Sigmoid colon (tissue), 7 donors: Measurements from ENCODE around the gene NPBWR2. TPM values are rescaled to one million over a fixed set of nuclear protein-coding genes. Genes with fewer than 3 reads are reported as not detected.

Experiments used
- DNase-seq: peaks from one replicate; pipeline ENCODE4 v3.0.0-alpha.2; 2019
- H3K27ac ChIP-seq, 4 donors: fragments of 200-600 bp; sonication (generic); one replicate each; pipeline ENCODE4 v1.5.1; 2016 to 2019; ENCODE audit warnings: mild to moderate bottlenecking in 1 of 4
- H3K27me3 ChIP-seq, 3 donors: fragments of 200-600 bp; sonication (generic); one replicate each; pipeline ENCODE4 v1.5.1; 2019; ENCODE audit warnings: mild to moderate bottlenecking in 1 of 3
- H3K36me3 ChIP-seq, 4 donors: fragments of 200-600 bp; sonication (generic); one replicate each; pipeline ENCODE4 v1.5.1; 2016 to 2019
- H3K4me1 ChIP-seq, 4 donors: fragments of 200-600 bp; sonication (generic); one replicate each; pipeline ENCODE4 v1.5.1; 2017 to 2019
- H3K4me3 ChIP-seq, 4 donors: fragments of 200-600 bp; sonication (generic); one replicate each; pipeline ENCODE4 v1.5.1; 2017 to 2019; ENCODE audit warnings: mild to moderate bottlenecking in 2 of 4, moderate library complexity in 1 of 4
- H3K9me3 ChIP-seq, 4 donors: fragments of 200-600 bp in 3 of 4; sonication (generic) in 3 of 4; one replicate each; pipeline versions ENCODE4 v1.5.1 to v1.6.1; 2013 to 2019
- CTCF ChIP-seq, 4 experiments: fragments of 450-650 bp in 3 of 4; fragments of 200-600 bp in 1 of 4; IDR thresholded peaks; one replicate each; pipeline ENCODE4 v1.5.1; 2016 to 2019; ENCODE audit warnings: antibody characterized with exemption in 4 of 4, mild to moderate bottlenecking in 3 of 4, moderate library complexity in 2 of 4
- EP300 ChIP-seq, 4 donors: sonication (generic); formaldehyde crosslinking; IDR thresholded peaks; one replicate each; pipeline ENCODE4 v1.6.1; 2017; ENCODE audit warnings: antibody characterized with exemption in 4 of 4
- POLR2A ChIP-seq, 2 donors: fragments of 450-650 bp; IDR thresholded peaks; one replicate each; pipeline ENCODE4 v1.6.1; 2016; ENCODE audit warnings: antibody characterized with exemption in 2 of 2, mild to moderate bottlenecking in 2 of 2, moderate library complexity in 2 of 2
- POLR2AphosphoS5 ChIP-seq, 4 donors: sonication (generic); formaldehyde crosslinking; IDR thresholded peaks; one replicate each; pipeline ENCODE4 v1.6.1; 2017; ENCODE audit warnings: antibody characterized with exemption in 4 of 4
- WGBS, 2 donors: extraction: QIAGEN DNeasy Blood & Tissue Kit; methylation state at CpG; one replicate each; pipeline ENCODE4 v1.1.7; 2013; 5-methylcytosine and 5-hydroxymethylcytosine counted together
- intact Hi-C: fragments of 100-400 bp; cut with DNase I; formaldehyde crosslinking; loops from one replicate; pipeline ENCODE4 v1.15.1; 2023
- polyA plus RNA-seq, 3 donors: library from polyadenylated mRNA; stranded (reverse); fragments of 200-250 nt; gene quantifications; one replicate each; pipeline ENCODE4 v1.2.3, GENCODE V29; 2013
- small RNA-seq, 3 donors: library from RNA; depleted of rRNA; stranded (forward); fragments of <200 nt; gene quantifications; one replicate each; pipeline ENCODE3, GENCODE V24; 2016
- total RNA-seq, 4 donors: library from RNA; depleted of rRNA; stranded (reverse); fragments of >200 nt; gene quantifications; one replicate each; pipeline ENCODE4 v1.1.0, GENCODE V29; 2016
- donor health status: healthy with polysubstance abuse.
- donor health status: Bipolar disorder and iron deficiency.
- donor health status: healthy.

NPBWR2 gene
- total and polyA plus RNA-seq, 7 donors: not detected

- Histone ChIP-seq H3K27ac (peak overlapping the region; percentile 10 to 71 (median 52)), H3K4me3 (no peak overlapping the region), H3K9me3 (no peaks in the 10 kb centered on the region), H3K4me1 (peaks cover 0 to 7% (median 0%) of the 10 kb centered on the region in 4 donors), H3K36me3 (no peaks in the 10 kb centered on the region), H3K27me3 (peaks cover 7 to 53% (median 45%) of the 10 kb centered on the region in 3 donors)
- WGBS, 2 donors: 45 to 55% methylated on average over 22 of the region's 22 CpGs
- intact Hi-C loops: no loop called here
- TF ChIP-seq POLR2AphosphoS5 (IDR thresholded peaks at IDR 0.05) (no peak), CTCF (IDR thresholded peaks at IDR 0.05) (no peak), POLR2A (IDR thresholded peaks at IDR 0.05) (no peak), EP300 (IDR thresholded peaks at IDR 0.05) (no peak)
- no peak for DNase-seq
These were observed 51.3 kb downstream of the NPBWR2 start for GRCh38 chr20:64055893-64056638.

- Histone ChIP-seq H3K36me3 (no peaks in the 10 kb centered on the region), H3K4me1 (peaks cover 0 to 7% (median 0%) of the 10 kb centered on the region in 4 donors), H3K4me3 (no peak overlapping the region), H3K9me3 (no peaks in the 10 kb centered on the region), H3K27ac (peak overlapping the region in 3 of 4 donors; percentile 37 to 71 (median 57)), H3K27me3 (peaks cover 9 to 60% (median 52%) of the 10 kb centered on the region in 3 donors)
- DNase-seq: no peak
- intact Hi-C loops: no loop called here
- TF ChIP-seq CTCF (IDR thresholded peaks at IDR 0.05) (no peak), POLR2AphosphoS5 (IDR thresholded peaks at IDR 0.05) (no peak), POLR2A (IDR thresholded peaks at IDR 0.05) (no peak), EP300 (IDR thresholded peaks at IDR 0.05) (no peak)
- WGBS, 2 donors: 76 to 77% methylated on average over 9 of the region's 9 CpGs
These were observed 51.9 kb downstream of the NPBWR2 start for GRCh38 chr20:64055396-64055892.

GRCh38 chr20:64053841-64054661 lies 53.3 kb downstream of the NPBWR2 start:
- intact Hi-C loops: no loop called here
- no peaks in the 10 kb centered on the region for H3K36me3 ChIP-seq
- peak in 1 of 4 donors; percentile 4 for TF ChIP-seq POLR2AphosphoS5 (IDR thresholded peaks at IDR 0.05)
- no peak for TF ChIP-seq POLR2A (IDR thresholded peaks at IDR 0.05)
- peak overlapping the region; percentile 31 to 71 (median 34) for H3K27ac ChIP-seq
- DNase-seq: no peak
- peaks cover 19 to 71% (median 62%) of the 10 kb centered on the region in 3 donors for H3K27me3 ChIP-seq
- no peaks in the 10 kb centered on the region for H3K9me3 ChIP-seq
- H3K4me1 ChIP-seq: peaks cover 0 to 14% (median 8%) of the 10 kb centered on the region in 4 donors
- no peak overlapping the region for H3K4me3 ChIP-seq
- 36 to 41% methylated on average over 17 of the region's 17 CpGs for WGBS, 2 donors

Small RNA genes within 50 kb of the gene (small RNA-seq; reads per million reads assigned to genes)
- gene AL355803.1: 0 reads per million in 3 donors
- 0 reads per million in 3 donors for gene MIR6813

Other genes starting within 250 kb of the NPBWR2 start
- not detected for gene ABHD16B, start 246.1 kb downstream of the NPBWR2 start, total RNA-seq
- under 1 TPM in 1 of 3 donors, not detected in 2; 0.44 TPM for gene ABHD16B, start 246.1 kb downstream of the NPBWR2 start, polyA plus RNA-seq
- gene TPD52L2, start 242.3 kb downstream of the NPBWR2 start, total RNA-seq: 100 to 1,000 TPM in 3 of 4 donors, 10 to 100 TPM in 1; 84.7 to 109 (median 104) TPM
- 10 to 100 TPM; 71.7 to 84.2 (median 74.5) TPM for gene TPD52L2, start 242.3 kb downstream of the NPBWR2 start, polyA plus RNA-seq
- 10 to 100 TPM; 25.0 to 36.4 (median 31.2) TPM for gene DNAJC5, start 212.4 kb downstream of the NPBWR2 start, total RNA-seq
- gene DNAJC5, start 212.4 kb downstream of the NPBWR2 start, polyA plus RNA-seq: 10 to 100 TPM; 21.6 to 62.8 (median 41.6) TPM
- gene UCKL1, start 151.1 kb downstream of the NPBWR2 start, total RNA-seq: 10 to 100 TPM; 21.1 to 36.3 (median 24.9) TPM
- gene UCKL1, start 151.1 kb downstream of the NPBWR2 start, polyA plus RNA-seq: 10 to 100 TPM; 22.8 to 45.6 (median 26.1) TPM
- gene ZNF512B, start 137.6 kb downstream of the NPBWR2 start, total RNA-seq: 10 to 100 TPM in 2 of 4 donors, 1 to 10 TPM in 2; 5.1 to 10.8 (median 9.0) TPM
- 1 to 10 TPM in 2 of 3 donors, under 1 TPM in 1; 0.23 to 5.5 (median 1.2) TPM for gene ZNF512B, start 137.6 kb downstream of the NPBWR2 start, polyA plus RNA-seq
- 1 to 10 TPM in 3 of 4 donors, under 1 TPM in 1; 0.68 to 8.3 (median 1.9) TPM for gene SAMD10, start 127.9 kb downstream of the NPBWR2 start, total RNA-seq
- 1 to 10 TPM; 2.8 to 8.7 (median 4.2) TPM for gene SAMD10, start 127.9 kb downstream of the NPBWR2 start, polyA plus RNA-seq
- gene PRPF6, start 126.4 kb downstream of the NPBWR2 start, total RNA-seq: 10 to 100 TPM; 42.3 to 52.1 (median 46.9) TPM
- 10 to 100 TPM; 23.4 to 59.9 (median 26.4) TPM for gene PRPF6, start 126.4 kb downstream of the NPBWR2 start, polyA plus RNA-seq
- gene C20orf204, start 71.4 kb downstream of the NPBWR2 start, total RNA-seq: 1 to 10 TPM in 1 of 4 donors, under 1 TPM in 3; under 0.01 to 1.1 (median 0.37) TPM
- 1 to 10 TPM in 1 of 3 donors, not detected in 2; 1.7 TPM for gene C20orf204, start 71.4 kb downstream of the NPBWR2 start, polyA plus RNA-seq
- 1 to 10 TPM; 1.8 to 5.5 (median 3.8) TPM for gene SOX18, start 57.9 kb downstream of the NPBWR2 start, total RNA-seq
- 10 to 100 TPM in 1 of 3 donors, 1 to 10 TPM in 1, under 1 TPM in 1; 0.69 to 11.9 (median 3.0) TPM for gene SOX18, start 57.9 kb downstream of the NPBWR2 start, polyA plus RNA-seq
- gene TCEA2, start 44.4 kb downstream of the NPBWR2 start, total RNA-seq: 10 to 100 TPM; 41.7 to 50.5 (median 42.2) TPM
- 10 to 100 TPM in 2 of 3 donors, 1 to 10 TPM in 1; 2.1 to 14.0 (median 11.4) TPM for gene TCEA2, start 44.4 kb downstream of the NPBWR2 start, polyA plus RNA-seq
- 10 to 100 TPM in 2 of 4 donors, 1 to 10 TPM in 2; 7.5 to 12.3 (median 10.5) TPM for gene RGS19, start 28.0 kb downstream of the NPBWR2 start, total RNA-seq
- 10 to 100 TPM; 11.1 to 22.0 (median 12.6) TPM for gene RGS19, start 28.0 kb downstream of the NPBWR2 start, polyA plus RNA-seq
- gene OPRL1, start 27.5 kb downstream of the NPBWR2 start, total RNA-seq: 1 to 10 TPM in 1 of 4 donors, under 1 TPM in 3; 0.71 to 2.2 (median 0.89) TPM
- 1 to 10 TPM in 1 of 3 donors, under 1 TPM in 1, not detected in 1; under 0.01 to 1.0 TPM for gene OPRL1, start 27.5 kb downstream of the NPBWR2 start, polyA plus RNA-seq
- gene LKAAEAR1, start 23.2 kb downstream of the NPBWR2 start, total RNA-seq: 1 to 10 TPM in 1 of 4 donors, not detected in 3; 1.5 TPM
- gene LKAAEAR1, start 23.2 kb downstream of the NPBWR2 start, polyA plus RNA-seq: under 1 TPM in 1 of 3 donors, not detected in 2; 0.19 TPM
- 1 to 10 TPM in 1 of 4 donors, under 1 TPM in 3; under 0.01 to 1.1 (median 0.22) TPM for gene MYT1, start 56.9 kb upstream of the NPBWR2 start, total RNA-seq
- under 1 TPM in 1 of 3 donors, not detected in 2; 0.31 TPM for gene MYT1, start 56.9 kb upstream of the NPBWR2 start, polyA plus RNA-seq
- 10 to 100 TPM; 60.3 to 73.9 (median 65.2) TPM for gene PCMTD2, start 148.2 kb upstream of the NPBWR2 start, total RNA-seq
- 10 to 100 TPM in 2 of 3 donors, 1 to 10 TPM in 1; 9.9 to 26.4 (median 18.0) TPM for gene PCMTD2, start 148.2 kb upstream of the NPBWR2 start, polyA plus RNA-seq